ENCODE results near the gene TAF5L.

- no peak for TF ChIP-seq POLR2AphosphoS5 (IDR thresholded peaks at IDR 0.05; ENCODE audit: insufficient read depth in 1 of 2, low read depth in 1 of 2)
- no peak for TF ChIP-seq CTCF (IDR thresholded peaks at IDR 0.05)
These were observed 40.7 kb upstream of the TAF5L start for GRCh38 chr1:229666585-229666984.

Data from vagina (tissue), 2 donors.